ENCODE results near the gene NARF. TPM values are rescaled to one million over a fixed set of nuclear protein-coding genes. Genes with fewer than 3 reads are reported as not detected.

Gene NARF
- total and polyA plus RNA-seq, 2 of the 8 experiments (the other 6 are each of a cell fraction or from before 2014, with no cell fraction given) = 97.4 to 131 TPM

GRCh38 chr17:82486231-82487094, 27.9 kb downstream of the NARF start (continued):
- no peak for TF ChIP-seq EZH2 (IDR thresholded peaks at IDR 0.05; ENCODE audit: low read depth, low read length, severe bottlenecking)
- no peak for TF ChIP-seq FOSL1 (IDR thresholded peaks at IDR 0.05; ENCODE audit: insufficient read depth, low read depth, low read length)
- TF ChIP-seq JUND (IDR thresholded peaks at IDR 0.05; ENCODE audit: low read length) = no peak
